ENCODE data around the gene NTRK2.

Gene NTRK2

GRCh38 chr9:84642553-84643141, 26.9 kb upstream of the NTRK2 start:
- no peak for TF ChIP-seq POLR2AphosphoS5 (IDR thresholded peaks at IDR 0.05; ENCODE audit: low read depth, low read length)
- no peak for TF ChIP-seq FOXP2 (optimal IDR thresholded peaks at IDR 0.05; ENCODE audit: borderline replicate concordance, extremely low read depth, extremely low read length, insufficient read depth)
- TF ChIP-seq SIN3A (IDR thresholded peaks at IDR 0.05; ENCODE audit: borderline replicate concordance, insufficient read depth, low read length), result no peak
- TF ChIP-seq, protein P1, sequence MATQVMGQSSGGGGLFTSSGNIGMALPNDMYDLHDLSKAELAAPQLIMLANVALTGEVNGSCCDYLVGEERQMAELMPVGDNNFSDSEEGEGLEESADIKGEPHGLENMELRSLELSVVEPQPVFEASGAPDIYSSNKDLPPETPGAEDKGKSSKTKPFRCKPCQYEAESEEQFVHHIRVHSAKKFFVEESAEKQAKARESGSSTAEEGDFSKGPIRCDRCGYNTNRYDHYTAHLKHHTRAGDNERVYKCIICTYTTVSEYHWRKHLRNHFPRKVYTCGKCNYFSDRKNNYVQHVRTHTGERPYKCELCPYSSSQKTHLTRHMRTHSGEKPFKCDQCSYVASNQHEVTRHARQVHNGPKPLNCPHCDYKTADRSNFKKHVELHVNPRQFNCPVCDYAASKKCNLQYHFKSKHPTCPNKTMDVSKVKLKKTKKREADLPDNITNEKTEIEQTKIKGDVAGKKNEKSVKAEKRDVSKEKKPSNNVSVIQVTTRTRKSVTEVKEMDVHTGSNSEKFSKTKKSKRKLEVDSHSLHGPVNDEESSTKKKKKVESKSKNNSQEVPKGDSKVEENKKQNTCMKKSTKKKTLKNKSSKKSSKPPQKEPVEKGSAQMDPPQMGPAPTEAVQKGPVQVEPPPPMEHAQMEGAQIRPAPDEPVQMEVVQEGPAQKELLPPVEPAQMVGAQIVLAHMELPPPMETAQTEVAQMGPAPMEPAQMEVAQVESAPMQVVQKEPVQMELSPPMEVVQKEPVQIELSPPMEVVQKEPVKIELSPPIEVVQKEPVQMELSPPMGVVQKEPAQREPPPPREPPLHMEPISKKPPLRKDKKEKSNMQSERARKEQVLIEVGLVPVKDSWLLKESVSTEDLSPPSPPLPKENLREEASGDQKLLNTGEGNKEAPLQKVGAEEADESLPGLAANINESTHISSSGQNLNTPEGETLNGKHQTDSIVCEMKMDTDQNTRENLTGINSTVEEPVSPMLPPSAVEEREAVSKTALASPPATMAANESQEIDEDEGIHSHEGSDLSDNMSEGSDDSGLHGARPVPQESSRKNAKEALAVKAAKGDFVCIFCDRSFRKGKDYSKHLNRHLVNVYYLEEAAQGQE (IDR thresholded peaks at IDR 0.05; ENCODE audit: insufficient read depth in 1 of 2, low read depth in 2 of 2, low read length in 2 of 2), result no peak

GRCh38 chr9:84647699-84648098, 21.8 kb upstream of the NTRK2 start:
- TF ChIP-seq FOXP2 (optimal IDR thresholded peaks at IDR 0.05; ENCODE audit: borderline replicate concordance, extremely low read depth, extremely low read length, insufficient read depth) (no peak), TAF1 (IDR thresholded peaks at IDR 0.05; ENCODE audit: borderline replicate concordance, insufficient read depth, low read length) (no peak), SIN3A (IDR thresholded peaks at IDR 0.05; ENCODE audit: borderline replicate concordance, insufficient read depth, low read length) (no peak), POLR2AphosphoS5 (IDR thresholded peaks at IDR 0.05; ENCODE audit: low read depth, low read length) (no peak)
- TF ChIP-seq, protein P1 (IDR thresholded peaks at IDR 0.05; ENCODE audit: insufficient read depth in 1 of 2, low read depth in 2 of 2, low read length in 2 of 2), result no peak

GRCh38 chr9:84652496-84653120, 16.9 kb upstream of the NTRK2 start:
- TF ChIP-seq FOXP2 (optimal IDR thresholded peaks at IDR 0.05; ENCODE audit: borderline replicate concordance, extremely low read depth, extremely low read length, insufficient read depth) (no peak), POLR2AphosphoS5 (IDR thresholded peaks at IDR 0.05; ENCODE audit: low read depth, low read length) (no peak), TAF1 (IDR thresholded peaks at IDR 0.05; ENCODE audit: borderline replicate concordance, insufficient read depth, low read length) (no peak), SIN3A (IDR thresholded peaks at IDR 0.05; ENCODE audit: borderline replicate concordance, insufficient read depth, low read length) (no peak)
- TF ChIP-seq, protein P1 (IDR thresholded peaks at IDR 0.05; ENCODE audit: insufficient read depth in 1 of 2, low read depth in 2 of 2, low read length in 2 of 2), result no peak

DNA sequence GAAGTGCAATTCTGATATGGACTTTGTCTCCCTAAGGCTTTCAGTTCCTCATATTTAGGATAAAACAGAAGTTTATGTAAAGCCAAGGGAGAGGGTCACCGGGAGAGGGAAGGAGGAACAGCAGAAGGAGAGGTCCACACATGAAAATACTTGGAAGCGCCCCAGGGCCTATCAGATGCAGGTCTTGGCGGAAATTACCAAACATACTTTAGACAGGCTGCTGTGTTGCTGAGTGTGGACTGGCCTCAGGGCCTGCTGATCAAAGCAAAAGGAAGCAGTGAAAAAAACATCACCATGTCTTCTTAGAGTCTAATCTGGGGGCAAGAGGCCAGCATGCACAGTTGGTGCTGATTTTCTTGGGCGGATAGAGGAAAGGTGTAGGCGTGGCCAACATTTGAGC, 14.1 kb upstream of the NTRK2 start:
- TF ChIP-seq FOXP2 (optimal IDR thresholded peaks at IDR 0.05; ENCODE audit: borderline replicate concordance, extremely low read depth, extremely low read length, insufficient read depth), result no peak
- TF ChIP-seq, protein P1 (IDR thresholded peaks at IDR 0.05; ENCODE audit: insufficient read depth in 1 of 2, low read depth in 2 of 2, low read length in 2 of 2), result no peak
- TF ChIP-seq SIN3A (IDR thresholded peaks at IDR 0.05; ENCODE audit: borderline replicate concordance, insufficient read depth, low read length), result no peak
- TF ChIP-seq TAF1 (IDR thresholded peaks at IDR 0.05; ENCODE audit: borderline replicate concordance, insufficient read depth, low read length), result no peak
- TF ChIP-seq POLR2AphosphoS5 (IDR thresholded peaks at IDR 0.05; ENCODE audit: low read depth, low read length), result no peak

Data from PFSK-1 (cell line).